ENCODE results near the gene SLAMF7. TPM values are rescaled to one million over a fixed set of nuclear protein-coding genes. Genes with fewer than 3 reads are reported as not detected.

SLAMF7 gene
- total and polyA plus RNA-seq, 4 donors, result 0.80 to 2.9 (median 1.1) TPM

- H3K27me3 ChIP-seq (ENCODE audit: control insufficient read depth in 4 of 4, insufficient read depth in 4 of 4, low read length in 3 of 4), result no peaks in the 10 kb centered on the region
- no peaks in the 10 kb centered on the region for H3K9me3 ChIP-seq (ENCODE audit: control insufficient read depth in 4 of 4, low read length in 3 of 4)
- H3K27ac ChIP-seq (ENCODE audit: low read depth in 1 of 2, low read length in 2 of 2), result no peak overlapping the region
- no peak overlapping the region for H3K9ac ChIP-seq (ENCODE audit: low read depth in 1 of 2, low read length in 2 of 2)
- no peak for TF ChIP-seq YY1 (IDR thresholded peaks at IDR 0.05)
- no peak for TF ChIP-seq EGR1 (IDR thresholded peaks at IDR 0.05; ENCODE audit: low read depth in 2 of 2)
- no peaks in the 10 kb centered on the region for H3K36me3 ChIP-seq (ENCODE audit: control insufficient read depth in 4 of 4, insufficient read depth in 3 of 4, low read depth in 1 of 4, low read length in 3 of 4)
- no peaks in the 10 kb centered on the region for H3K4me1 ChIP-seq (ENCODE audit: control insufficient read depth in 4 of 4, insufficient read depth in 4 of 4, low read length in 3 of 4)
- 92% methylated on average over 6 of the region's 6 CpGs for WGBS
- H3K4me3 ChIP-seq (ENCODE audit: low read depth in 1 of 3, low read length in 3 of 3), result no peak overlapping the region
- DNase-seq (ENCODE audit: low spot score), result no peak
These were observed 39.9 kb downstream of the SLAMF7 start for GRCh38 chr1:160778976-160779375.

- Histone ChIP-seq H3K27me3 (ENCODE audit: control insufficient read depth in 4 of 4, insufficient read depth in 4 of 4, low read length in 3 of 4) (no peaks in the 10 kb centered on the region), H3K9ac (ENCODE audit: low read depth in 1 of 2, low read length in 2 of 2) (no peak overlapping the region), H3K27ac (ENCODE audit: low read depth in 1 of 2, low read length in 2 of 2) (no peak overlapping the region), H3K4me3 (ENCODE audit: low read depth in 1 of 3, low read length in 3 of 3) (no peak overlapping the region), H3K36me3 (ENCODE audit: control insufficient read depth in 4 of 4, insufficient read depth in 3 of 4, low read depth in 1 of 4, low read length in 3 of 4) (no peaks in the 10 kb centered on the region), H3K4me1 (ENCODE audit: control insufficient read depth in 4 of 4, insufficient read depth in 4 of 4, low read length in 3 of 4) (no peaks in the 10 kb centered on the region), H3K9me3 (ENCODE audit: control insufficient read depth in 4 of 4, low read length in 3 of 4) (no peaks in the 10 kb centered on the region)
- WGBS, result 94% methylated on average over 18 of the region's 18 CpGs
- DNase-seq (ENCODE audit: low spot score), result peak; percentile 50
- TF ChIP-seq HNF4A (conservative IDR thresholded peaks at IDR 0.05), result no peak
- TF ChIP-seq RAD21 (IDR thresholded peaks at IDR 0.05), result peak in 1 of 2 donors; percentile 27
These were observed 40.8 kb downstream of the SLAMF7 start for GRCh38 chr1:160779626-160780397.

GRCh38 chr1:160780398-160780755 is 41.3 kb downstream of the SLAMF7 start:
- H3K36me3 ChIP-seq (ENCODE audit: control insufficient read depth in 4 of 4, insufficient read depth in 3 of 4, low read depth in 1 of 4, low read length in 3 of 4), result no peaks in the 10 kb centered on the region
- H3K9me3 ChIP-seq (ENCODE audit: control insufficient read depth in 4 of 4, low read length in 3 of 4), result no peaks in the 10 kb centered on the region
- H3K9ac ChIP-seq (ENCODE audit: low read depth in 1 of 2, low read length in 2 of 2), result no peak overlapping the region
- H3K27me3 ChIP-seq (ENCODE audit: control insufficient read depth in 4 of 4, insufficient read depth in 4 of 4, low read length in 3 of 4), result no peaks in the 10 kb centered on the region
- no peak for DNase-seq (ENCODE audit: low spot score)
- no peaks in the 10 kb centered on the region for H3K4me1 ChIP-seq (ENCODE audit: control insufficient read depth in 4 of 4, insufficient read depth in 4 of 4, low read length in 3 of 4)
- TF ChIP-seq FOXA2 (IDR thresholded peaks at IDR 0.05) (no peak), GABPA (IDR thresholded peaks at IDR 0.05 in 1 of 2, conservative IDR thresholded peaks at IDR 0.05 in 1 of 2) (no peak), SP1 (IDR thresholded peaks at IDR 0.05) (no peak), JUND (IDR thresholded peaks at IDR 0.05) (no peak), MAX (IDR thresholded peaks at IDR 0.05) (no peak), RXRA (IDR thresholded peaks at IDR 0.05) (no peak), HNF4A (conservative IDR thresholded peaks at IDR 0.05) (no peak), NR2F2 (IDR thresholded peaks at IDR 0.05) (no peak), EGR1 (IDR thresholded peaks at IDR 0.05; ENCODE audit: low read depth in 2 of 2) (no peak), RAD21 (IDR thresholded peaks at IDR 0.05) (no peak), HNF4G (IDR thresholded peaks at IDR 0.05) (no peak), ZBTB33 (IDR thresholded peaks at IDR 0.05) (no peak), CTCF (IDR thresholded peaks at IDR 0.05; ENCODE audit: low read depth, low read length, missing input control) (no peak)
- 92% methylated on average over 2 of the region's 2 CpGs for WGBS
- no peak overlapping the region for H3K27ac ChIP-seq (ENCODE audit: low read depth in 1 of 2, low read length in 2 of 2)
- H3K4me3 ChIP-seq (ENCODE audit: low read depth in 1 of 3, low read length in 3 of 3), result no peak overlapping the region

Data from liver (tissue), 9 donors.